OCI-LY3 (cell line): ENCODE data around the gene ANXA8.
"Not testable (repeated sequence)": the region's sequence is repeated elsewhere in the genome, so short reads cannot be mapped to it uniquely, and the experiment has no call there.

ENCODE experiments used
- H2AFZ ChIP-seq: fragments of 200-600, 300-600 bp; shearing (Covaris generic); 2 replicates; pipeline ENCODE4 v1.6.0; 2014; ENCODE audit warnings: antibody characterized with exemption, low read depth, low read length
- H3K27ac ChIP-seq: fragments of 200-600, 300-600 bp; sonication (generic); 2 replicates; pipeline ENCODE4 v1.5.1; 2014; ENCODE audit warnings: mild to moderate bottlenecking, low read length, moderate library complexity, mixed read lengths
- H3K27me3 ChIP-seq: fragments of 200-600, 300-600 bp; sonication (generic); 2 replicates; pipeline ENCODE4 v1.6.1; 2014; ENCODE audit warnings: low read depth, low read length, mixed read lengths
- H3K36me3 ChIP-seq: fragments of 200-600, 300-600 bp; sonication (generic); replicated peaks from 2 replicates; pipeline ENCODE3; 2014; ENCODE audit warnings: low read depth, low read length, mixed read lengths
- H3K4me1 ChIP-seq: fragments of 300-600, 200-600 bp; sonication (generic); 2 replicates; pipeline ENCODE4 v1.6.1; 2014; ENCODE audit warnings: low read length, mixed read lengths
- H3K4me2 ChIP-seq: fragments of 200-600, 300-600 bp; sonication (generic); 2 replicates; pipeline ENCODE4 v1.6.1; 2014; ENCODE audit warnings: low read length, mixed read lengths
- H3K4me3 ChIP-seq: fragments of 300-600, 200-600 bp; sonication (generic); 2 replicates; pipeline ENCODE4 v1.5.1; 2014; ENCODE audit warnings: antibody characterized with exemption, mild to moderate bottlenecking, low read length, moderate library complexity
- H3K79me2 ChIP-seq: fragments of 300-600, 200-600 bp; shearing (Covaris generic); 2 replicates; pipeline ENCODE4 v1.6.1; 2014; ENCODE audit warnings: mild to moderate bottlenecking, low read length, mixed read lengths
- H3K9ac ChIP-seq: fragments of 300-600, 200-600 bp; shearing (Covaris generic); 2 replicates; pipeline ENCODE4 v1.6.0; 2014; ENCODE audit warnings: mild to moderate bottlenecking, low read length, moderate library complexity
- H3K9me3 ChIP-seq: fragments of 200-600, 300-600 bp; shearing (Covaris generic); 2 replicates; pipeline ENCODE4 v1.6.1; 2014; ENCODE audit warnings: low read length, mixed read lengths; ENCODE audit not compliant: insufficient read depth
- H4K20me1 ChIP-seq: fragments of 200-600, 300-600 bp; sonication (generic); 2 replicates; pipeline ENCODE4 v1.6.1; 2016; ENCODE audit warnings: low read length, mixed read lengths; ENCODE audit not compliant: insufficient read depth
- CTCF ChIP-seq: fragments of 200-600, 300-600 bp; sonication (generic); IDR thresholded peaks from 2 replicates; pipeline ENCODE4 v1.5.1; 2014; ENCODE audit warnings: antibody characterized with exemption, low read length, low read depth
- EZH2phosphoT487 ChIP-seq: fragments of 200-600 bp; shearing (Covaris generic); IDR thresholded peaks from 2 replicates; pipeline ENCODE4 v1.6.1; 2018; ENCODE audit warnings: antibody characterized with exemption, mixed run types, low read depth

Gene ANXA8

GRCh38 chr10:47467458-47467857 lies 16.5 kb downstream of the ANXA8 start:
- H3K36me3 ChIP-seq, H2AFZ ChIP-seq, H3K4me1 ChIP-seq, H3K27ac ChIP-seq, H3K9ac ChIP-seq, H4K20me1 ChIP-seq, H3K79me2 ChIP-seq, H3K4me3 ChIP-seq, H3K4me2 ChIP-seq, H3K9me3 ChIP-seq, H3K27me3 ChIP-seq: not testable (repeated sequence)

GRCh38 chr10:47465216-47465917 lies 18.5 kb downstream of the ANXA8 start:
- H3K4me1 ChIP-seq, H3K9me3 ChIP-seq, H3K4me2 ChIP-seq, H2AFZ ChIP-seq, H3K27ac ChIP-seq, H3K79me2 ChIP-seq, H3K4me3 ChIP-seq, H3K36me3 ChIP-seq, H3K27me3 ChIP-seq, H3K9ac ChIP-seq, H4K20me1 ChIP-seq: not testable (repeated sequence)

DNA sequence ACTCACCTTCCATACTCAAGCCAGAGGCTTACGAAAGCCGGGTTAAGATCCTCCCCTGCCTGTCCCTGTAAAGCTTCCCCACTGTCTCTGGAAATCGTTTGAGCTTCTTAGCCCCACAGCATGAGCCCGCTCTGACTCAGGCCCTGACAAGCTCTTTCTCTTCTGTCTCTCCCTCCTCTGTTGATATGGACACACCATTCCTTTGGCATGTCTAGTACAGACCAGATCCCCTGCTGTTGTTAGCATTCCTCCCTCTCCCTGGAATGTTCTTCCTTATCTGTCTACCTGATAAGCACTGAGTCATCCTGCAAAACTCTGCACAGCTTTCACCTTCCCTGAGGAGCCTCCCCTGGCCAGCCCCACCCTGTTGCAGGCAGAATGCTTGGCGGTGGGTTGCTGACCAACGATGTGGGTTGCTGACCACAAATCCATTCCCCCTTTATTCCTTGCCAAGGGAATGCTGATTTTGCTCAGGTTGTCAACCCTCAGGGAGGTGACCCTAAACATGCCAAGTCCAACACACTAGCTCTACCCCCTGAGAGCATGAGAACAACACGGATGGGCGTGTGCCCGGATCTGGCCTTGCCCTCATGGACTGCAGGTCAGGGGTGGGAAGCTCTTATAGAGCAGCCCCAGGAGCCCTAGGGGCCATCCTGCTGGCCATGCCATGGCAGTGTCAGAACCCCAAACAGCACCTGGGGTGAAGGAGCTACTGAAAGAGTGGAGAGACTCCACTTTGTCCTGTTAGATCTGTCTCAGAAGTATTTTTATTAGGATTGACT lies 21.1 kb downstream of the ANXA8 start:
- not testable (repeated sequence) for H3K27me3 ChIP-seq, H3K79me2 ChIP-seq, H3K36me3 ChIP-seq, H4K20me1 ChIP-seq, H3K4me2 ChIP-seq, H3K9ac ChIP-seq, H3K9me3 ChIP-seq, H3K27ac ChIP-seq, H2AFZ ChIP-seq, H3K4me3 ChIP-seq, H3K4me1 ChIP-seq

- H3K27me3 ChIP-seq, H3K4me1 ChIP-seq, H4K20me1 ChIP-seq, H3K27ac ChIP-seq, H2AFZ ChIP-seq, H3K79me2 ChIP-seq, H3K9ac ChIP-seq, H3K9me3 ChIP-seq, H3K36me3 ChIP-seq: not testable (repeated sequence)
- Histone ChIP-seq H3K4me3 (peak overlapping the region; percentile 56; the same call in 1 of the 2 replicates), H3K4me2 (peak overlapping the region; percentile 43)
- peak; percentile 25 for TF ChIP-seq CTCF
These were observed 22.6 kb downstream of the ANXA8 start for GRCh38 chr10:47461261-47461687.

DNA sequence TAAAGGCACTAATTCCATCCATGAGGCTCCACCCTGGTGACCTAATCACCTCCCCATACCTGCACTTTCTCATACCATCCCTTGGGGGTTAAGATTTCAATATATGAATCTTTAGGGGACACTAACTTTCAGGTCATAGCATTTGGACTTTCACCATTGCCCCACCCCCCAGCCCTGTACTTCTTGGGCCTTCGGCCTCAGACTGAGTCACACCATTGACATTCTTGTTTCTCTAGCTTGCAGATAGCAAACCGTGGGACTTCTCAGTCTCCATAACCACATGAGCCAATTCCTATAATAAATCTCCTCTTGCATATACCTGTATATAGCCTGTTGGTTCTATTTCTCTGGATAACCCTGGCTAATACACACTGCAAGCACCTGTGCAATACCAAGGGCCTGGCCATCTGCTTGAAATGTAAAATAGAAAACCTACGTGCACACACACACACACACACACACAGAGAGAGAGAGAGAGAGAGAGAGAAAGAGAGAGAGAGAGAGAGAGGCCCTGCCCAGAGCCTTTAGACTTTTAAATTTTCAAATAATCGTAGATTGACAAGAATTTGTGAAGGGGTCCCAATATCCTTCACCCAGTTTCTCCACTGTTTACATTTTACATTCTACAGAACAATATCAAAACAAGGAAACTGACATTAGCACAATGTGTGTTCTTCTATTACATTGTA lies 25.3 kb downstream of the ANXA8 start:
- TF ChIP-seq EZH2phosphoT487 (no peak), CTCF (no peak)
- H3K4me3 ChIP-seq, result no peak overlapping the region
- H3K4me1 ChIP-seq, result no peaks in the 10 kb centered on the region
- H3K79me2 ChIP-seq, result no peaks in the 10 kb centered on the region
- H4K20me1 ChIP-seq, result no peaks in the 10 kb centered on the region
- no peaks in the 10 kb centered on the region for H3K27me3 ChIP-seq
- H3K9me3 ChIP-seq, result no peaks in the 10 kb centered on the region
- no peaks in the 10 kb centered on the region for H3K36me3 ChIP-seq
- no peak overlapping the region for H3K9ac ChIP-seq
- H3K27ac ChIP-seq, result no peak overlapping the region
- no peak overlapping the region for H3K4me2 ChIP-seq
- no peak overlapping the region for H2AFZ ChIP-seq
